Endothelial cell of umbilical vein (primary cell): ENCODE data around the gene GPR78. TPM values are rescaled to one million over a fixed set of nuclear protein-coding genes. Genes with fewer than 3 reads are reported as not detected.

Experiments
- BruUV-seq: library from RNA; stranded (reverse); fragments of 400-500 nt; replicated peaks from 2 replicates; lab custom pipeline; 2021; lab: Mats Ljungman, UMichigan
- CTCF ChIA-PET: fragments of 300-600, 350-600 bp; sonication (Branson Sonifier 250); formaldehyde crosslinking; loops from one replicate; lab custom pipeline; 2021; ENCODE audit warnings: antibody characterized with exemption, inconsistent platforms; lab: Charles Lee
- POLR2A ChIA-PET: fragments of 300-600, 350-600 bp; sonication (Branson Sonifier 250); formaldehyde crosslinking; loops from one replicate; lab custom pipeline; 2021; ENCODE audit warnings: antibody characterized with exemption, inconsistent platforms; lab: Charles Lee
- DNase-seq: peaks from one replicate; pipeline ENCODE4 v3.0.0-alpha.2; 2011; ENCODE audit warnings: low read depth, low spot score
- FAIRE-seq: peaks from 2 replicates; lab custom pipeline; 2011; peaks lifted over from hg19 to GRCh38; lab: Jason Lieb, UNC
- H2AFZ ChIP-seq: 2 replicates; pipeline ENCODE4 v1.6.0; 2012; ENCODE audit warnings: low read depth, low read length, control low read depth, inconsistent platforms
- H3K27ac ChIP-seq: 2 replicates; pipeline ENCODE4 v1.5.1; 2011; ENCODE audit warnings: low read depth, mild to moderate bottlenecking, control low read depth, low read length, moderate library complexity; ENCODE audit not compliant: insufficient read depth
- H3K27me3 ChIP-seq, 2 experiments: 2 replicates each; pipeline versions ENCODE4 v1.6.0 to v1.6.1; 2011; ENCODE audit warnings: low read length in 2 of 2, mixed read lengths in 1 of 2; ENCODE audit not compliant: control insufficient read depth in 2 of 2, insufficient read depth in 2 of 2
- H3K36me3 ChIP-seq, 2 experiments: 2 replicates in 1 of 2; 3 replicates in 1 of 2; pipeline ENCODE4 v1.5.1; 2011; ENCODE audit warnings: low read length in 2 of 2, mild to moderate bottlenecking in 1 of 2, moderate library complexity in 1 of 2; ENCODE audit not compliant: control insufficient read depth in 2 of 2, insufficient read depth in 2 of 2; ENCODE audit errors: extremely low read depth in 1 of 2
- H3K4me1 ChIP-seq: 3 replicates; pipeline ENCODE4 v1.5.1; 2011; ENCODE audit warnings: mild to moderate bottlenecking, low read length; ENCODE audit not compliant: control insufficient read depth, insufficient read depth; ENCODE audit errors: extremely low read depth
- H3K4me2 ChIP-seq: 2 replicates; pipeline ENCODE4 v1.6.1; 2011; ENCODE audit warnings: low read length, control low read depth, mixed read lengths; ENCODE audit not compliant: insufficient read depth
- H3K4me3 ChIP-seq, 3 experiments: fragments of 200-600 bp in 1 of 3; sonication (generic), shearing (Covaris generic) in 1 of 3; replicated peaks in 1 of 3; 2 replicates each; pipeline ENCODE4 v1.5.1; 2011 to 2016; ENCODE audit warnings: control low read depth in 3 of 3, low read length in 3 of 3, mild to moderate bottlenecking in 2 of 3, inconsistent platforms in 1 of 3, low read depth in 1 of 3, moderate library complexity in 1 of 3; ENCODE audit not compliant: insufficient read depth in 1 of 3
- H3K79me2 ChIP-seq: 2 replicates; pipeline ENCODE4 v1.6.0; 2012; ENCODE audit warnings: low read length, inconsistent platforms; ENCODE audit not compliant: control insufficient read depth, insufficient read depth
- H3K9ac ChIP-seq: replicated peaks from 2 replicates; pipeline ENCODE3; 2011; ENCODE audit warnings: low read length, control low read depth; ENCODE audit not compliant: insufficient read depth; ENCODE audit errors: extremely low read depth
- H3K9me1 ChIP-seq: replicated peaks from 3 replicates; pipeline ENCODE4 v1.6.0; 2011; ENCODE audit warnings: mild to moderate bottlenecking, low read length; ENCODE audit not compliant: control insufficient read depth, insufficient read depth; ENCODE audit errors: extremely low read depth
- H3K9me3 ChIP-seq: replicated peaks from 2 replicates; pipeline ENCODE4 v1.5.1; 2012; ENCODE audit warnings: low read length, inconsistent platforms; ENCODE audit not compliant: control insufficient read depth, insufficient read depth
- H4K20me1 ChIP-seq: replicated peaks from 2 replicates; pipeline ENCODE3; 2011; ENCODE audit warnings: mild to moderate bottlenecking, low read length; ENCODE audit not compliant: control insufficient read depth, insufficient read depth; ENCODE audit errors: extremely low read depth
- CTCF ChIP-seq, 2 donors: IDR thresholded peaks; 1 replicate in 1 of 2; 2 replicates in 1 of 2; pipeline ENCODE4 v1.5.1; 2011; ENCODE audit warnings: low read length in 2 of 2, mild to moderate bottlenecking in 2 of 2, moderate library complexity in 2 of 2, control low read depth in 1 of 2, inconsistent platforms in 1 of 2, low read depth in 1 of 2; ENCODE audit not compliant: insufficient read depth in 1 of 2; ENCODE audit errors: extremely low read depth in 1 of 2
- EZH2 ChIP-seq: IDR thresholded peaks from 2 replicates; pipeline ENCODE4 v1.6.1; 2012; ENCODE audit warnings: borderline replicate concordance, low read depth, mild to moderate bottlenecking, moderate library complexity, low read length, inconsistent platforms; ENCODE audit not compliant: severe bottlenecking
- FOS ChIP-seq: IDR thresholded peaks from 2 replicates; pipeline ENCODE4 v1.6.1; 2011; ENCODE audit warnings: mild to moderate bottlenecking, low read length, moderate library complexity, borderline replicate concordance; ENCODE audit not compliant: insufficient read depth
- GATA2 ChIP-seq: IDR thresholded peaks from 2 replicates; pipeline ENCODE4 v1.7.0; 2011; ENCODE audit warnings: low read depth, mild to moderate bottlenecking, moderate library complexity, mixed read lengths, low read length; ENCODE audit not compliant: insufficient read length, insufficient read depth
- JUN ChIP-seq: IDR thresholded peaks from 2 replicates; pipeline ENCODE4 v1.6.1; 2011; ENCODE audit warnings: borderline replicate concordance, low read depth; ENCODE audit not compliant: insufficient read length, insufficient read depth
- MAX ChIP-seq: IDR thresholded peaks from 2 replicates; pipeline ENCODE4 v1.6.1; 2011; ENCODE audit not compliant: insufficient read depth, insufficient read length
- MYC ChIP-seq: IDR thresholded peaks from one replicate; pipeline ENCODE4 v1.6.1; 2011; ENCODE audit warnings: mild to moderate bottlenecking, low read depth, low read length
- POLR2A ChIP-seq: IDR thresholded peaks from 2 replicates; pipeline ENCODE4 v1.6.1; 2012; ENCODE audit warnings: low read depth, mild to moderate bottlenecking, control low read depth, low read length
- POLR2AphosphoS5 ChIP-seq: IDR thresholded peaks from 2 replicates; pipeline ENCODE4 v1.6.1; 2012; ENCODE audit warnings: low read depth, mild to moderate bottlenecking, control low read depth, low read length, moderate library complexity; ENCODE audit not compliant: insufficient read depth
- dilution Hi-C: fragments of 300-500 bp; cut with MboI; formaldehyde crosslinking; loops from one replicate; pipeline ENCODE4 v1.15.0; 2019; ENCODE audit warnings: low sequenced_read_pairs; ENCODE audit not compliant: extremely low pct_ligation_motif_present
- intact Hi-C: fragments of 100-400 bp; cut with micrococcal nuclease; formaldehyde crosslinking; loops from one replicate; pipeline ENCODE4 v1.10.0; 2022
- polyA plus RNA-seq, 4 experiments: library from polyadenylated mRNA; depleted of rRNA in 3 of 4; stranded (reverse) in 3 of 4; unstranded in 1 of 4; fragments of >200 nt; gene quantifications; 2 replicates each; pipeline versions ENCODE4 v1.2.1 to v1.2.3, GENCODE V29; 2011 to 2012; ENCODE audit warnings: missing spikeins in 1 of 4
- total RNA-seq: library from RNA; stranded (reverse); gene quantifications from 2 replicates; pipeline ENCODE4 v1.2.3, GENCODE V29; 2021

The GPR78 gene
- total and polyA plus RNA-seq, 2 donors (not counting 3 experiments of a cell fraction or from before 2014, with no cell fraction given), result not detected

GRCh38 chr4:8582941-8583654 lies 2.9 kb downstream of the GPR78 start:
- Histone ChIP-seq H3K4me1 (no peaks in the 10 kb centered on the region), H3K9ac (no peak overlapping the region), H3K36me3 (no peaks in the 10 kb centered on the region), H3K9me3 (no peaks in the 10 kb centered on the region), H3K27ac (no peak overlapping the region), H3K9me1 (no peaks in the 10 kb centered on the region), H3K4me3 (no peak overlapping the region), H3K4me2 (no peak overlapping the region), H4K20me1 (no peaks in the 10 kb centered on the region), H3K27me3 (no peaks in the 10 kb centered on the region), H3K79me2 (no peaks in the 10 kb centered on the region), H2AFZ (no peak overlapping the region)
- CTCF ChIA-PET, result no interaction called here
- DNase-seq (no peak), FAIRE-seq (no peak)
- no TSS peak for BruUV-seq
- POLR2A ChIA-PET, result no interaction called here
- intact Hi-C loops, result no loop called here
- dilution Hi-C loops, result no loop called here
- TF ChIP-seq POLR2AphosphoS5 (no peak), MAX (no peak), CTCF (IDR thresholded peaks at IDR 0.05; ENCODE audit: extremely low read depth in 1 of 2, insufficient read depth in 1 of 2, low read depth in 1 of 2, low read length in 2 of 2) (no peak), GATA2 (no peak), FOS (no peak), MYC (no peak), JUN (no peak), EZH2 (no peak), POLR2A (no peak)
